ENCODE data around the gene TARBP1.
"Not testable (repeated sequence)": the region's sequence is repeated elsewhere in the genome, so short reads cannot be mapped to it uniquely, and the experiment has no call there.

Gene TARBP1

DNA sequence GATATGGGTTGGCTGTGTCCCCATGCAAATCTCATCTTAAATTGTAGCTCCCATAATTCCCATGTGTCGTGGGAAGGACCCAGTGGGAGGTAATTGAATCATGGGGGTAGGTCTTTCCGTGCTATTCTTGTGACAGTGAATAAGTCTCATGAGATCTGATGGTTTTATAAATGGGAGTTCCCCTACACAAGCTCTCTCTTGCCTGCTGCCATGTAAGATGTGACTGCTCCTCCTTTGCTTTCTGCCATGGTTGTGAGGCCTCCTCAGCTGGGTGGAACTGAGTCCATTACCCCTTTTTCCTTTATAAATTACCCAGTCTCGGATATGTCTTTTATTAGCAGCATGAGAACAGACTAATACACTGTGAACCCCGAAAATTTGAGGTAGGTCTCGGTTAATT, 25.3 kb upstream of the TARBP1 start:
- not testable (repeated sequence) for H3K27me3 ChIP-seq (ENCODE audit: control insufficient read depth, insufficient read depth, low read length); DNase-seq (ENCODE audit: low read depth, low spot score); H3K4me1 ChIP-seq (ENCODE audit: control insufficient read depth, insufficient read depth, low read length); H3K9me3 ChIP-seq (ENCODE audit: control insufficient read depth, insufficient read depth, low read length); H3K36me3 ChIP-seq (ENCODE audit: control insufficient read depth, insufficient read depth, low read length); H3K4me3 ChIP-seq (ENCODE audit: low read length); H3K27ac ChIP-seq (ENCODE audit: low read length)
- no CpG with 5 or more reads among the region's 5 CpGs for WGBS (ENCODE audit: insufficient coverage, insufficient read length)

DNA sequence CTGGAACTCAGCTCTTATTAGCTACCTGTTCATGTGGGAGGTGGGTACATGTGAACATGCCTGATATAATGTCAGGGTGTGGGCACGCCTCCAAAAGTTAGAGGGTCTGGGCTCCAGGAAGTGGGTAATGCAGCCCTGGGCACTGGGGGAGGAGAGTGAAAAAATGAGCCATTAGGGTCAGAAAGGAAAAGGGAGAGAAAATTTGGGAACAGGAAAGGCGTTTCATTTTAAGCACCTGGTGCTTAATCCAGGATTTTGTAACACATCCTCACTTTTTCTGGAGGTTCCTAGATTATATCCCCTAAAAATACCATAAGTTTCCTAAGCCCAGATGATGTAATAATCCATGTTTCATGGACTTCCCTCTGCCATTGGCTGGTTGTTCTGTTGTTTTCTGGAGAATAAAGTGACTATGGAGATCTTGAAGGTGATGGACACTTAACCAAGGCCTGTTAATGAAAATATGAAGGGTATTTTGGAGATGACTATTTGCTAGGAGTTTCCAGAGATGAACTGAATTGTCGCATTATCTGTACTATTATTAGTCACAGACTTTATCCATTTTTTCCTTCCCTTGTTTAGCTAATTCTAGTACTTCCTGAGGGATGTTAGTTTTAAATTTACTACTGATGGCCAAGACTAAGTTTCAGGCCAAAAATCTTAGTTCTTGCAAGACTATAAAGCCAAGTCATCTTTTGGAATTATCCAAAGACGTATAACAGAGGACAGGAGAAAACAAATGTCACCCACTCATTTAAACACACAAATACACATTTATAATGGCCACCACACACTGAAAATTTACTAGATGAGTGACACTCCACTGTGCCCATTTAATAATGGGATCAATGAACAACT, 24.4 kb upstream of the TARBP1 start:
- WGBS (ENCODE audit: insufficient coverage, insufficient read length): no CpG with 5 or more reads among the region's 4 CpGs
- Histone ChIP-seq H3K4me3 (ENCODE audit: low read length) (no peak overlapping the region), H3K9me3 (ENCODE audit: control insufficient read depth, insufficient read depth, low read length) (no peaks in the 10 kb centered on the region), H3K27me3 (ENCODE audit: control insufficient read depth, insufficient read depth, low read length) (no peaks in the 10 kb centered on the region), H3K27ac (ENCODE audit: low read length) (no peak overlapping the region), H3K4me1 (ENCODE audit: control insufficient read depth, insufficient read depth, low read length) (no peaks in the 10 kb centered on the region; the same call in 1 of the 2 replicates), H3K36me3 (ENCODE audit: control insufficient read depth, insufficient read depth, low read length) (no peaks in the 10 kb centered on the region)
- no peak for DNase-seq (ENCODE audit: low read depth, low spot score)

DNA sequence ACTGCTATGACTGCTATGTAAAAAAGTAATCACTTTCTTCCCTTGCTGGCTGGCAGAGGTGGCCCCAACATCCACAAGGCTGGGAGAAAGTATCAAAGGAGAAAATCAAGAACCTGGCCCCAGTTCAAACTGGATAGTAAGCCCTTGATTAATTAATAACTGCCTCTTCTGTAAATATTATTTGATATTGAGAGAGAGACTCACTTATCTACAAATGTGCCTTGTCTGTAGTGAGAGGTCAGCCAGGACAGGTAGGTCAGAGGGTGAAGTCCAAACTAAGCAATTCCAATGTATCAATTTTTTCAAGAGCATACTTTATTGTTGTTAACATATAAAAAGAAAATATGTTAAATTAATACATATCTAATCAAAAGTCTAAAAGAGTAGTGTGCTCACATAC, 23.8 kb upstream of the TARBP1 start:
- no peaks in the 10 kb centered on the region for H3K36me3 ChIP-seq (ENCODE audit: control insufficient read depth, insufficient read depth, low read length)
- no peaks in the 10 kb centered on the region for H3K9me3 ChIP-seq (ENCODE audit: control insufficient read depth, insufficient read depth, low read length)
- H3K4me1 ChIP-seq (ENCODE audit: control insufficient read depth, insufficient read depth, low read length): no peaks in the 10 kb centered on the region; the same call in 1 of the 2 replicates
- DNase-seq (ENCODE audit: low read depth, low spot score): no peak
- H3K4me3 ChIP-seq (ENCODE audit: low read length): no peak overlapping the region
- H3K27me3 ChIP-seq (ENCODE audit: control insufficient read depth, insufficient read depth, low read length): no peaks in the 10 kb centered on the region
- H3K27ac ChIP-seq (ENCODE audit: low read length): no peak overlapping the region

DNA sequence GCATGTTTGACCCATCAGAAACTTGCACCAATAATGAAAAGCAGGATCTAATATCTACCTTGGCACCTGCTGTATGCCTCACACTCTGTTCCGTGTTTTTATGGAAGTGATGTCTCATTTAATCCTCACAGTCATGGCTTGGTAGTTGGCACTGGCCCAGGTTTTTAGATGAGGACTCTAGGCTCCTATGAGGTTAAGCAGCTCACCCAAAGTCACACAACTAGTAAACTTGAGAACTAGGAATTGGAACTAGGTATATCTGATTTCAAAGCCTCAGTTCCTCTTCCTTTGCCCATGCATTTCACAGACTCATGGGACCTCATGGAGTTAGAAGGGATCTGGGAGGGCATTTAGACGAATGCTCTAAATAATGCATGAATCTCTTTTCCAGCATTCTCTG, 21.3 kb upstream of the TARBP1 start:
- WGBS (ENCODE audit: insufficient coverage, insufficient read length): no CpG with 5 or more reads among the region's 2 CpGs
- Histone ChIP-seq H3K4me3 (ENCODE audit: low read length) (no peak overlapping the region), H3K4me1 (ENCODE audit: control insufficient read depth, insufficient read depth, low read length) (no peaks in the 10 kb centered on the region; the same call in 1 of the 2 replicates), H3K27ac (ENCODE audit: low read length) (no peak overlapping the region), H3K36me3 (ENCODE audit: control insufficient read depth, insufficient read depth, low read length) (no peaks in the 10 kb centered on the region), H3K27me3 (ENCODE audit: control insufficient read depth, insufficient read depth, low read length) (no peaks in the 10 kb centered on the region), H3K9me3 (ENCODE audit: control insufficient read depth, insufficient read depth, low read length) (no peaks in the 10 kb centered on the region)
- DNase-seq (ENCODE audit: low read depth, low spot score): no peak

DNA sequence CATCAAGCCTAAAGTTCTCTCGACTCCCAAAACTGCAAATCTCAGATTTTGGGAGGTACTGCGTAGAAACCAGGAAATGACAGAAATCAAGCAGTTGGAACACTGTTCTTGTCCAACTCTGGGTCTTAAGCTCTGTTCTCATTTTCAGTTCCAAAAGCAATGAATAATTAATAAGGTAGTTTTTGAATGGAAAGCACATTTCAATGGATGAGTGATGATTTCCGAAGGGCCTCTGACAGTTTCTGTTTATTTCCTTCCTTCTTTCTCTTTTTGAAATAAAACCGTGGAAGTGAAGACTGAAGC, 20.9 kb upstream of the TARBP1 start:
- Histone ChIP-seq H3K4me3 (ENCODE audit: low read length) (no peak overlapping the region), H3K27ac (ENCODE audit: low read length) (no peak overlapping the region), H3K4me1 (ENCODE audit: control insufficient read depth, insufficient read depth, low read length) (peaks cover 2% of the 10 kb centered on the region; the same call in 1 of the 2 replicates), H3K9me3 (ENCODE audit: control insufficient read depth, insufficient read depth, low read length) (no peaks in the 10 kb centered on the region), H3K36me3 (ENCODE audit: control insufficient read depth, insufficient read depth, low read length) (no peaks in the 10 kb centered on the region), H3K27me3 (ENCODE audit: control insufficient read depth, insufficient read depth, low read length) (no peaks in the 10 kb centered on the region)
- DNase-seq (ENCODE audit: low read depth, low spot score): no peak
- no CpG with 5 or more reads among the region's 4 CpGs for WGBS (ENCODE audit: insufficient coverage, insufficient read length)

DNA sequence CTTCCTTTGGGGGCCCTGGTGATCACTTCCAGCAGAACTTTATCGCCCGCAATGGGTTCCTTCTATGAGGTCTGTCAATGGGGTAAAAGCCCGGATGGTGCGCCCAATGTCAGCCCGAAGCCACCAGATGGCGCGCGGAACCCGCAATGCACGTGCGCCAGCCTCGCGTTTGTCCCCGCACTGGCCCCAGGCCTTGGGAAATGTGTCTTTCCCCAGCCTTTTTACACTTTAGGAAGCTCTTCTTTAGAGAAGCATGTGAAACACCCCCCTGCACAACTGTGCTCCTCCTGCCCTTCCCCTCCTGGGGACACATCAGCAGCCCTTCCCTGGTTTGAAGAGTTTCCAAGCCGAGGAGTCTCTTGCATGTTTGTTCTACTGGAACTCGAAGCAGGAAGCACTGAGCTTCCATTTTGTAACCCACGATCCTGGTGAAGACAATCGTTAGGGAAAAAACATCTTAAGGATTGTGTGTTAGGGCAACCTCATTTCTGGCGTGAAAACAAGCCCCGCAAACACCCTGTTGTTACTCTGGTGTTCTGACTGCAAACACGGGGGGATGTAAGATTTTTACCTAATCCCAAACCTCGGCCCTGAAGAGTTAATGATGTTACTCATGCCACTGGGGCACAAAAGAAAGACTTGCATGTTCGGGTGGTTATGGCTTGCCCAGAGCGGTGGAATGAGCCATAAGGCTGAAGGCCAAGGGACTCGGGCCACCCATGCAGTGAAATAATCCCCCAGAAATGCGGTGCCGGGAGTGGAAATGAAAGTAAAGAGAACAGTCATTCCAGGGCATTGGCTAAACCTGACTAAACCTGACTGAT, 20.4 kb upstream of the TARBP1 start:
- no peak for DNase-seq (ENCODE audit: low read depth, low spot score)
- Histone ChIP-seq H3K4me1 (ENCODE audit: control insufficient read depth, insufficient read depth, low read length) (peaks cover 2% of the 10 kb centered on the region; the same call in 1 of the 2 replicates), H3K9me3 (ENCODE audit: control insufficient read depth, insufficient read depth, low read length) (no peaks in the 10 kb centered on the region), H3K27me3 (ENCODE audit: control insufficient read depth, insufficient read depth, low read length) (no peaks in the 10 kb centered on the region), H3K27ac (ENCODE audit: low read length) (no peak overlapping the region), H3K4me3 (ENCODE audit: low read length) (no peak overlapping the region), H3K36me3 (ENCODE audit: control insufficient read depth, insufficient read depth, low read length) (no peaks in the 10 kb centered on the region)
- no CpG with 5 or more reads among the region's 27 CpGs for WGBS (ENCODE audit: insufficient coverage, insufficient read length)

DNA sequence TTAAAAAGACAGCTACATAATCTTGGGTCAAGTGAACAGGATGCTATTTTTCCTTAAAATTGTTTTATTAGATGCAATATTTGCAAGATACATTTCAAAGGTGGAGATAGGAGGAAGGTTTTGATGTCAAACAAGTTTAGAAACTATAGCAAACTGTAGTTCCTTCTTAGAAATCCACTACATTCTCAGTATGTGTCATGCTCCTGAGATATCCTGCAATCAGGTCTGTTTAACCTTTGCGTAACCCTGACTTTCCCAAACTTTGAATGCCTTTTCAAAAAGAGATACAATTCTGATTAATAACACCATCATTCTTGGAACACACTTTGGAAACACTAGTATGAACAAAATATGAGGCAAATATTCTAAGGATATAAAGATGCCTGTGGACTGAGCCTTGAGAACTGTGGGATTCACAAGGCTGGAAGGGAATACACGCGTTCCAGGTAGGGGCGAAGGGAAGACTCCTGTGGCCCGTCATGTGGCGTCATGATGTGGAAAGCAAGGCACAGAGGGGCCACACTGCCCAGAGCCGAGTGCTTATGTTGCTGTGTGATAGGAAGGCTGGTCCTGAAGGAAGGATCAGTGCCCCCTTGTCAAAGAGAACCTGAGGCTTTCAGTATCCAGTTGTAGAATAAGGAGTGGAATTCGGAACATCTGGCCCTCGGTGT, 19.6 kb upstream of the TARBP1 start:
- no peak for DNase-seq (ENCODE audit: low read depth, low spot score)
- Histone ChIP-seq H3K4me1 (ENCODE audit: control insufficient read depth, insufficient read depth, low read length) (peaks cover 2% of the 10 kb centered on the region; the same call in 1 of the 2 replicates), H3K9me3 (ENCODE audit: control insufficient read depth, insufficient read depth, low read length) (no peaks in the 10 kb centered on the region), H3K4me3 (ENCODE audit: low read length) (no peak overlapping the region), H3K27ac (ENCODE audit: low read length) (no peak overlapping the region), H3K36me3 (ENCODE audit: control insufficient read depth, insufficient read depth, low read length) (no peaks in the 10 kb centered on the region), H3K27me3 (ENCODE audit: control insufficient read depth, insufficient read depth, low read length) (no peaks in the 10 kb centered on the region)
- no CpG with 5 or more reads among the region's 9 CpGs for WGBS (ENCODE audit: insufficient coverage, insufficient read length)

DNA sequence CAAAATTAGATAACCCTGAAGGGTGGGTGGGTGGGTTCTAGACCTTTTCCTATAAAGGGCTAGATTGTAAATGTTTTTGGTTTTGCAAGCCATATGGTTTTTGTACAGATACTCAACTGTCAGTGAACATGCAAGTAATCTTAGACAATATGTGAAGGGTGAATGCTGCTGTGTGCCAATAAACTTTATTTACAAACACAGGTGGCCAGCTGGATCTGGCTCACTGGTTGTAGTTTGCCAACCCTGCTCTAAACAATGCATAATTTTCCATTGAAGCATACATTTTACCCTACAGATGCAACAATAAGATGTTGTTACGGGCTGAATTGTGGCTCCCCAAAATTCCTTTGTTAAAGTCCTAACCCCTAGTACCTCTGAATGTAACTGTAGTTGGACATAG, 18.6 kb upstream of the TARBP1 start:
- H3K4me1 ChIP-seq (ENCODE audit: control insufficient read depth, insufficient read depth, low read length): peaks cover 2% of the 10 kb centered on the region; the same call in 1 of the 2 replicates
- H3K36me3 ChIP-seq (ENCODE audit: control insufficient read depth, insufficient read depth, low read length): no peaks in the 10 kb centered on the region
- no peak overlapping the region for H3K4me3 ChIP-seq (ENCODE audit: low read length)
- WGBS (ENCODE audit: insufficient coverage, insufficient read length): no CpG with 5 or more reads among the region's 1 CpG
- no peaks in the 10 kb centered on the region for H3K9me3 ChIP-seq (ENCODE audit: control insufficient read depth, insufficient read depth, low read length)
- no peak overlapping the region for H3K27ac ChIP-seq (ENCODE audit: low read length)
- no peaks in the 10 kb centered on the region for H3K27me3 ChIP-seq (ENCODE audit: control insufficient read depth, insufficient read depth, low read length)
- DNase-seq (ENCODE audit: low read depth, low spot score): no peak

DNA sequence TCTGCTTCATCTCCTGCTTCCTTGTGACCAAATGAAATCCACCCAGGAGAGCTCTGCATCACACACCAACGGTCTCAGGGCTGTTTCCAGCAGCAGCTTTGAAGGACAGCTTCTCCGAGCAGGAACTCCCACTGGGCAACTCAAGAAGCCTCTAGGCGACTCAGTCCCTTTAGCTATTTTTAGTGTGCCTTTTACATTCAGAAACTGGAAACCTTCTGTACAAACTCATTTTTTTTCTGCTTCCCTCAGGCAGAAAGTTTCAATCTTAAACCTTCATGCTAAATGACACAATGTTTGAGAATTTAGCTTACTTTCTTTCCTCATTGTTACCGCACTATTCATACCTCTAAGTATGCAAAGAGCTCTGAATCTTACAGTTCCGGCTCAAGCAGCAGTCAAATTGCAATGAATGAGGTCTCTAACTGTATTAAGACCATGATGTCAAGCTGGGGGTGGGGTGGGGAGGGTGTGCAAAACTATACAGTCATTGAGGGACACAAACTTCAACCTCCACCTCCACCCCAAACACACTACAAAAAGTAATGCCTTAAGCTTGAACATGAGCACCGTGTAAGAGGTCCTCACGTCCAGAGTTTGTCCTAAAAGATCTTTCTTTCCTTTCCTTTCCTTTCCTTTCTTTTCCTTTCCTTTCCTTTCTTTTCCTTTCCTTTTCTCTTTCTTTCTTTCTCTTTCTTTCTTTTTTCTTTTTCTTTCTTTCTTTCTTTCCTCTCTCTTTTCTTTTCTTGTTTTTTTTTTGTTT, 16.4 kb upstream of the TARBP1 start:
- no peak for DNase-seq (ENCODE audit: low read depth, low spot score)
- Histone ChIP-seq H3K4me3 (ENCODE audit: low read length) (no peak overlapping the region), H3K4me1 (ENCODE audit: control insufficient read depth, insufficient read depth, low read length) (peaks cover 5% of the 10 kb centered on the region; the same call in 1 of the 2 replicates), H3K27ac (ENCODE audit: low read length) (no peak overlapping the region), H3K36me3 (ENCODE audit: control insufficient read depth, insufficient read depth, low read length) (no peaks in the 10 kb centered on the region), H3K27me3 (ENCODE audit: control insufficient read depth, insufficient read depth, low read length) (no peaks in the 10 kb centered on the region), H3K9me3 (ENCODE audit: control insufficient read depth, insufficient read depth, low read length) (no peaks in the 10 kb centered on the region)
- WGBS (ENCODE audit: insufficient coverage, insufficient read length): no CpG with 5 or more reads among the region's 7 CpGs

DNA sequence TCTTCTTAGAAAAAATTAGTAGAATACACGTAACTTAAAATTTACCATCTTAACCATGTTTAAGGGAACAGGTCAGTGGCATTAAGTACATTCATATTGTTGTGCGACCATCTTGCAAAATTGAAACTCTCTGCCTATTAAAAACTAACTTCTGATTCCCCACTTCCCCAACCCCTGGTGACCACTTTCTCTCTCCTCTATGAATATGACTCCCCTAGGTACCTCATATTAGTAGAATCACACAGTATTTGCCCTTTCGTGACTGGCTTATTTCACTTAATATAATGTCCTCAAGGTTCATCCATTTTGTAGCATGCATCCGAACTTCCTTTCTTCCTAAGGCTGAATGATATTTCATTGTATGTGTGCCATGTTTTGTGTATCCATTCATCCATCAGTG, 15.1 kb upstream of the TARBP1 start:
- WGBS (ENCODE audit: insufficient coverage, insufficient read length): no CpG with 5 or more reads among the region's 4 CpGs
- no peaks in the 10 kb centered on the region for H3K9me3 ChIP-seq (ENCODE audit: control insufficient read depth, insufficient read depth, low read length)
- DNase-seq (ENCODE audit: low read depth, low spot score): no peak
- H3K36me3 ChIP-seq (ENCODE audit: control insufficient read depth, insufficient read depth, low read length): no peaks in the 10 kb centered on the region
- H3K4me3 ChIP-seq (ENCODE audit: low read length): no peak overlapping the region
- H3K27me3 ChIP-seq (ENCODE audit: control insufficient read depth, insufficient read depth, low read length): no peaks in the 10 kb centered on the region
- H3K27ac ChIP-seq (ENCODE audit: low read length): no peak overlapping the region
- H3K4me1 ChIP-seq (ENCODE audit: control insufficient read depth, insufficient read depth, low read length): peaks cover 5% of the 10 kb centered on the region; the same call in 1 of the 2 replicates

Data from iPS DF 6.9 (cell line).